NB4 (cell line): Measurements from ENCODE around the gene CDH23.

Experiments
- MYC ChIP-seq: IDR thresholded peaks from 2 replicates; pipeline ENCODE4 v1.6.1; 2011; ENCODE audit warnings: low read depth, low read length
- POLR2A ChIP-seq: IDR thresholded peaks from 2 replicates; pipeline ENCODE4 v1.6.1; 2011; ENCODE audit warnings: mild to moderate bottlenecking; ENCODE audit not compliant: insufficient read length; ENCODE audit errors: extremely low read depth
- TF ChIP-seq, protein P1 (sequence below): IDR thresholded peaks from one replicate; pipeline ENCODE4 v1.5.1; 2012; ENCODE audit warnings: low read depth, low read length
- TF ChIP-seq, protein P2 (sequence below): IDR thresholded peaks from 2 replicates; pipeline ENCODE4 v1.6.1; 2011; ENCODE audit warnings: low read depth, low read length

GRCh38 chr10:71532878-71533277, 136.2 kb downstream of the CDH23 start:
- TF ChIP-seq, protein P1, sequence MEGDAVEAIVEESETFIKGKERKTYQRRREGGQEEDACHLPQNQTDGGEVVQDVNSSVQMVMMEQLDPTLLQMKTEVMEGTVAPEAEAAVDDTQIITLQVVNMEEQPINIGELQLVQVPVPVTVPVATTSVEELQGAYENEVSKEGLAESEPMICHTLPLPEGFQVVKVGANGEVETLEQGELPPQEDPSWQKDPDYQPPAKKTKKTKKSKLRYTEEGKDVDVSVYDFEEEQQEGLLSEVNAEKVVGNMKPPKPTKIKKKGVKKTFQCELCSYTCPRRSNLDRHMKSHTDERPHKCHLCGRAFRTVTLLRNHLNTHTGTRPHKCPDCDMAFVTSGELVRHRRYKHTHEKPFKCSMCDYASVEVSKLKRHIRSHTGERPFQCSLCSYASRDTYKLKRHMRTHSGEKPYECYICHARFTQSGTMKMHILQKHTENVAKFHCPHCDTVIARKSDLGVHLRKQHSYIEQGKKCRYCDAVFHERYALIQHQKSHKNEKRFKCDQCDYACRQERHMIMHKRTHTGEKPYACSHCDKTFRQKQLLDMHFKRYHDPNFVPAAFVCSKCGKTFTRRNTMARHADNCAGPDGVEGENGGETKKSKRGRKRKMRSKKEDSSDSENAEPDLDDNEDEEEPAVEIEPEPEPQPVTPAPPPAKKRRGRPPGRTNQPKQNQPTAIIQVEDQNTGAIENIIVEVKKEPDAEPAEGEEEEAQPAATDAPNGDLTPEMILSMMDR: no peak
- TF ChIP-seq POLR2A: no peak
- TF ChIP-seq, protein P2, sequence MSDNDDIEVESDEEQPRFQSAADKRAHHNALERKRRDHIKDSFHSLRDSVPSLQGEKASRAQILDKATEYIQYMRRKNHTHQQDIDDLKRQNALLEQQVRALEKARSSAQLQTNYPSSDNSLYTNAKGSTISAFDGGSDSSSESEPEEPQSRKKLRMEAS: no peak
- no peak for TF ChIP-seq MYC
